T-helper 1 cell treated with Interleukin-12 subunit alpha and Interleukin-12 subunit beta and Interleukin-4 antibody, amounts not matched to agents 30 μg/mL and 1 μg/mL, for 36 hours (primary cell): Measurements from ENCODE around the gene NINL.

Experiments
- H3K27ac Mint-ChIP-seq: one replicate; pipeline ENCODE4 v1.8.0; 2021; ENCODE audit warnings: mild to moderate bottlenecking, mixed read lengths
- H3K27me3 Mint-ChIP-seq: one replicate; pipeline ENCODE4 v1.8.0; 2021; ENCODE audit warnings: low read depth, mixed read lengths
- H3K36me3 Mint-ChIP-seq: one replicate; pipeline ENCODE4 v1.8.0; 2021; ENCODE audit warnings: low read depth, mixed read lengths
- H3K4me1 Mint-ChIP-seq: one replicate; pipeline ENCODE4 v1.8.0; 2021; ENCODE audit warnings: low read depth, mixed read lengths
- H3K4me3 Mint-ChIP-seq: one replicate; pipeline ENCODE4 v1.8.0; 2021; ENCODE audit warnings: mild to moderate bottlenecking, moderate library complexity, mixed read lengths
- H3K9me3 Mint-ChIP-seq: one replicate; pipeline ENCODE4 v1.8.0; 2021; ENCODE audit warnings: mixed read lengths

NINL gene

GRCh38 chr20:25499031-25499430 is 86.3 kb downstream of the NINL start:
- Mint-ChIP-seq H3K4me3 (no peak overlapping the region), H3K36me3 (no peaks in the 10 kb centered on the region), H3K9me3 (no peaks in the 10 kb centered on the region), H3K27me3 (no peaks in the 10 kb centered on the region), H3K4me1 (no peaks in the 10 kb centered on the region), H3K27ac (no peak overlapping the region)

GRCh38 chr20:25498280-25498606 is 87.1 kb downstream of the NINL start:
- Mint-ChIP-seq H3K9me3 (no peaks in the 10 kb centered on the region), H3K27ac (no peak overlapping the region), H3K36me3 (no peaks in the 10 kb centered on the region), H3K27me3 (no peaks in the 10 kb centered on the region), H3K4me1 (no peaks in the 10 kb centered on the region), H3K4me3 (no peak overlapping the region)

GRCh38 chr20:25497586-25498279 is 87.6 kb downstream of the NINL start:
- Mint-ChIP-seq H3K27ac (no peak overlapping the region), H3K4me1 (no peaks in the 10 kb centered on the region), H3K9me3 (no peaks in the 10 kb centered on the region), H3K27me3 (no peaks in the 10 kb centered on the region), H3K36me3 (no peaks in the 10 kb centered on the region), H3K4me3 (no peak overlapping the region)

GRCh38 chr20:25496968-25497401 is 88.3 kb downstream of the NINL start:
- H3K9me3 Mint-ChIP-seq = no peaks in the 10 kb centered on the region
- no peaks in the 10 kb centered on the region for H3K36me3 Mint-ChIP-seq
- no peak overlapping the region for H3K27ac Mint-ChIP-seq
- no peak overlapping the region for H3K4me3 Mint-ChIP-seq
- no peaks in the 10 kb centered on the region for H3K4me1 Mint-ChIP-seq
- no peaks in the 10 kb centered on the region for H3K27me3 Mint-ChIP-seq

- no peaks in the 10 kb centered on the region for H3K9me3 Mint-ChIP-seq
Measured at GRCh38 chr20:25496165-25496967, 89.0 kb downstream of the NINL start.

GRCh38 chr20:25495189-25495824 is 90.0 kb downstream of the NINL start:
- Mint-ChIP-seq H3K4me3 (no peak overlapping the region), H3K9me3 (no peaks in the 10 kb centered on the region), H3K4me1 (no peaks in the 10 kb centered on the region), H3K27ac (no peak overlapping the region), H3K27me3 (no peaks in the 10 kb centered on the region), H3K36me3 (no peaks in the 10 kb centered on the region)

More at GRCh38 chr20:25496165-25496967, 89.0 kb downstream of the NINL start:
- no peaks in the 10 kb centered on the region for H3K36me3 Mint-ChIP-seq
- no peaks in the 10 kb centered on the region for H3K27me3 Mint-ChIP-seq
- no peak overlapping the region for H3K27ac Mint-ChIP-seq
- H3K4me1 Mint-ChIP-seq = no peaks in the 10 kb centered on the region
- no peak overlapping the region for H3K4me3 Mint-ChIP-seq

- no peaks in the 10 kb centered on the region for H3K9me3 Mint-ChIP-seq
- no peak overlapping the region for H3K4me3 Mint-ChIP-seq
- no peak overlapping the region for H3K27ac Mint-ChIP-seq
- H3K4me1 Mint-ChIP-seq = no peaks in the 10 kb centered on the region
- no peaks in the 10 kb centered on the region for H3K27me3 Mint-ChIP-seq
- H3K36me3 Mint-ChIP-seq = no peaks in the 10 kb centered on the region
Measured at GRCh38 chr20:25494506-25495188, 90.7 kb downstream of the NINL start.

GRCh38 chr20:25493748-25494505 is 91.4 kb downstream of the NINL start:
- H3K4me1 Mint-ChIP-seq = no peaks in the 10 kb centered on the region
- no peak overlapping the region for H3K27ac Mint-ChIP-seq
- H3K9me3 Mint-ChIP-seq = no peaks in the 10 kb centered on the region
- H3K27me3 Mint-ChIP-seq = no peaks in the 10 kb centered on the region
- no peaks in the 10 kb centered on the region for H3K36me3 Mint-ChIP-seq
- H3K4me3 Mint-ChIP-seq = no peak overlapping the region

- Mint-ChIP-seq H3K4me1 (no peaks in the 10 kb centered on the region), H3K27me3 (no peaks in the 10 kb centered on the region), H3K27ac (no peak overlapping the region), H3K36me3 (no peaks in the 10 kb centered on the region), H3K9me3 (no peaks in the 10 kb centered on the region), H3K4me3 (no peak overlapping the region)
Measured at GRCh38 chr20:25493137-25493536, 92.2 kb downstream of the NINL start.

GRCh38 chr20:25491446-25492038 is 93.8 kb downstream of the NINL start:
- no peak overlapping the region for H3K27ac Mint-ChIP-seq
- H3K4me3 Mint-ChIP-seq = no peak overlapping the region
- H3K9me3 Mint-ChIP-seq = no peaks in the 10 kb centered on the region
- no peaks in the 10 kb centered on the region for H3K27me3 Mint-ChIP-seq
- no peaks in the 10 kb centered on the region for H3K36me3 Mint-ChIP-seq
- peaks cover under 1% of the 10 kb centered on the region for H3K4me1 Mint-ChIP-seq

GRCh38 chr20:25490656-25491445 is 94.5 kb downstream of the NINL start:
- H3K36me3 Mint-ChIP-seq = no peaks in the 10 kb centered on the region
- H3K27ac Mint-ChIP-seq = no peak overlapping the region

GRCh38 chr20:25489221-25489871 is 96.0 kb downstream of the NINL start:
- no peak overlapping the region for H3K4me3 Mint-ChIP-seq
- peaks cover 4% of the 10 kb centered on the region for H3K27me3 Mint-ChIP-seq
- peaks cover 18% of the 10 kb centered on the region for H3K4me1 Mint-ChIP-seq
- no peaks in the 10 kb centered on the region for H3K36me3 Mint-ChIP-seq
- H3K27ac Mint-ChIP-seq = no peak overlapping the region
- no peaks in the 10 kb centered on the region for H3K9me3 Mint-ChIP-seq

More at GRCh38 chr20:25490656-25491445, 94.5 kb downstream of the NINL start:
- Mint-ChIP-seq H3K27me3 (no peaks in the 10 kb centered on the region), H3K9me3 (no peaks in the 10 kb centered on the region), H3K4me3 (no peak overlapping the region), H3K4me1 (peaks cover 5% of the 10 kb centered on the region)

- Mint-ChIP-seq H3K27me3 (peaks cover 4% of the 10 kb centered on the region), H3K4me1 (peaks cover 19% of the 10 kb centered on the region), H3K27ac (no peak overlapping the region), H3K4me3 (no peak overlapping the region), H3K36me3 (no peaks in the 10 kb centered on the region), H3K9me3 (no peaks in the 10 kb centered on the region)
Measured at GRCh38 chr20:25487975-25488374, 97.4 kb downstream of the NINL start.
